Vagina (tissue), 2 donors: ENCODE data around the gene GNAO1. TPM values are rescaled to one million over a fixed set of nuclear protein-coding genes. Genes with fewer than 3 reads are reported as not detected.

Source experiments
- DNase-seq, 2 donors: peaks; one replicate each; pipeline ENCODE4 v3.0.0-alpha.2; 2017; ENCODE audit errors: extremely low spot score in 2 of 2
- H3K27ac ChIP-seq: fragments of 200-600 bp; sonication (generic); one replicate; pipeline ENCODE4 v1.5.1; 2019
- H3K27me3 ChIP-seq: fragments of 200-600 bp; sonication (generic); one replicate; pipeline ENCODE4 v1.5.1; 2019
- H3K36me3 ChIP-seq, 2 donors: fragments of 200-600 bp; sonication (generic); one replicate each; pipeline ENCODE4 v1.5.1; 2017 to 2019
- H3K4me1 ChIP-seq: fragments of 200-600 bp; sonication (generic); one replicate; pipeline ENCODE4 v1.5.1; 2019
- H3K4me3 ChIP-seq, 2 donors: fragments of 200-600 bp; sonication (generic); 1 replicate in 1 of 2; 2 replicates in 1 of 2; pipeline ENCODE4 v1.5.1; 2016 to 2019
- H3K9me3 ChIP-seq: fragments of 200-600 bp; sonication (generic); one replicate; pipeline ENCODE4 v1.5.1; 2019
- CTCF ChIP-seq, 3 experiments: fragments of 450-650 bp in 2 of 3; fragments of 200-600 bp in 1 of 3; sonication (generic) in 1 of 3; IDR thresholded peaks; one replicate each; pipeline ENCODE4 v1.5.1; 2017 to 2019; ENCODE audit warnings: antibody characterized with exemption in 3 of 3, mild to moderate bottlenecking in 2 of 3, moderate library complexity in 2 of 3
- POLR2A ChIP-seq, 2 donors: fragments of 450-650 bp; IDR thresholded peaks; one replicate each; pipeline ENCODE4 v1.6.1; 2017; ENCODE audit warnings: antibody characterized with exemption in 2 of 2, mild to moderate bottlenecking in 2 of 2, moderate library complexity in 2 of 2
- POLR2AphosphoS5 ChIP-seq, 2 donors: sonication (generic); formaldehyde crosslinking; IDR thresholded peaks; one replicate each; pipeline ENCODE4 v1.9.0; 2017; ENCODE audit warnings: antibody characterized with exemption in 2 of 2, mild to moderate bottlenecking in 2 of 2, low read depth in 1 of 2; ENCODE audit not compliant: insufficient read depth in 1 of 2
- intact Hi-C: fragments of 100-400 bp; cut with DNase I; formaldehyde crosslinking; loops from one replicate; pipeline ENCODE4 v1.15.1; 2023
- total RNA-seq: library from RNA; depleted of rRNA; stranded (reverse); fragments of >200 nt; gene quantifications from one replicate; pipeline ENCODE4 v1.2.3, GENCODE V29; 2016

Gene GNAO1
- total RNA-seq, 1 donor from 2014 or later = 16.2 TPM

GRCh38 chr16:56255904-56256303 is 64.6 kb downstream of the GNAO1 start:
- no peaks in the 10 kb centered on the region for H3K9me3 ChIP-seq
- no peaks in the 10 kb centered on the region for H3K27me3 ChIP-seq
- DNase-seq = no peak
- no peak overlapping the region for H3K27ac ChIP-seq
- H3K4me3 ChIP-seq = no peak overlapping the region
- H3K36me3 ChIP-seq = no peaks in the 10 kb centered on the region
- TF ChIP-seq CTCF (IDR thresholded peaks at IDR 0.05) = no peak
- no peak for TF ChIP-seq POLR2AphosphoS5 (IDR thresholded peaks at IDR 0.05; ENCODE audit: insufficient read depth in 1 of 2, low read depth in 1 of 2)
- no peak for TF ChIP-seq POLR2A (IDR thresholded peaks at IDR 0.05)
- H3K4me1 ChIP-seq = peaks cover 14% of the 10 kb centered on the region
- intact Hi-C loops = no loop called here

- DNase-seq = no peak
- H3K4me1 ChIP-seq = peaks cover 14% of the 10 kb centered on the region
- H3K27ac ChIP-seq = peak overlapping the region; percentile 31
- no peak overlapping the region for H3K4me3 ChIP-seq
- TF ChIP-seq POLR2AphosphoS5 (IDR thresholded peaks at IDR 0.05; ENCODE audit: insufficient read depth in 1 of 2, low read depth in 1 of 2) (no peak), POLR2A (IDR thresholded peaks at IDR 0.05) (no peak), CTCF (IDR thresholded peaks at IDR 0.05) (no peak)
- intact Hi-C loops = no loop called here
- H3K27me3 ChIP-seq = no peaks in the 10 kb centered on the region
- H3K36me3 ChIP-seq = no peaks in the 10 kb centered on the region
- H3K9me3 ChIP-seq = no peaks in the 10 kb centered on the region
Observed at GRCh38 chr16:56257239-56257638, 66.0 kb downstream of the GNAO1 start.

- peak overlapping the region; percentile 31 for H3K27ac ChIP-seq
- H3K4me3 ChIP-seq = no peak overlapping the region
- no peaks in the 10 kb centered on the region for H3K36me3 ChIP-seq
- TF ChIP-seq POLR2AphosphoS5 (IDR thresholded peaks at IDR 0.05; ENCODE audit: insufficient read depth in 1 of 2, low read depth in 1 of 2) = no peak
- no peak for TF ChIP-seq CTCF (IDR thresholded peaks at IDR 0.05)
- no peaks in the 10 kb centered on the region for H3K9me3 ChIP-seq
- DNase-seq = no peak
- no peaks in the 10 kb centered on the region for H3K27me3 ChIP-seq
- H3K4me1 ChIP-seq = peaks cover 14% of the 10 kb centered on the region
- intact Hi-C loops = no loop called here
Observed at GRCh38 chr16:56257666-56258342, 66.5 kb downstream of the GNAO1 start.

GRCh38 chr16:56258508-56259424 is 67.5 kb downstream of the GNAO1 start:
- H3K27ac ChIP-seq = no peak overlapping the region
- H3K9me3 ChIP-seq = no peaks in the 10 kb centered on the region
- H3K4me1 ChIP-seq = peaks cover 14% of the 10 kb centered on the region
- no peak for DNase-seq
- intact Hi-C loops = no loop called here
- no peaks in the 10 kb centered on the region for H3K36me3 ChIP-seq
- TF ChIP-seq POLR2A (IDR thresholded peaks at IDR 0.05) = no peak
- TF ChIP-seq POLR2AphosphoS5 (IDR thresholded peaks at IDR 0.05; ENCODE audit: insufficient read depth in 1 of 2, low read depth in 1 of 2) = no peak
- TF ChIP-seq CTCF (IDR thresholded peaks at IDR 0.05) = no peak
- no peak overlapping the region for H3K4me3 ChIP-seq
- no peaks in the 10 kb centered on the region for H3K27me3 ChIP-seq

GRCh38 chr16:56259425-56259779 is 68.1 kb downstream of the GNAO1 start:
- intact Hi-C loops = no loop called here
- no peak overlapping the region for H3K27ac ChIP-seq

More at GRCh38 chr16:56259425-56259779, 68.1 kb downstream of the GNAO1 start:
- Histone ChIP-seq H3K9me3 (no peaks in the 10 kb centered on the region), H3K27me3 (no peaks in the 10 kb centered on the region), H3K36me3 (no peaks in the 10 kb centered on the region), H3K4me1 (peaks cover 14% of the 10 kb centered on the region), H3K4me3 (no peak overlapping the region)
- DNase-seq = no peak
- TF ChIP-seq POLR2AphosphoS5 (IDR thresholded peaks at IDR 0.05; ENCODE audit: insufficient read depth in 1 of 2, low read depth in 1 of 2) (no peak), CTCF (IDR thresholded peaks at IDR 0.05) (no peak), POLR2A (IDR thresholded peaks at IDR 0.05) (no peak)
